HG02763 (cell line): ENCODE results near the gene TEX19.

Source experiments
- ATAC-seq: cut with Tn5 transposase; IDR thresholded peaks from one replicate; pipeline ENCODE4 v1.9.1; 2021; ENCODE audit warnings: mild to moderate bottlenecking, moderate library complexity; ENCODE audit not compliant: unreplicated experiment

TEX19 gene

GRCh38 chr17:82320956-82321927 is 37.8 kb upstream of the TEX19 start:
- ATAC-seq = no peak

GRCh38 chr17:82321947-82322466 is 37.0 kb upstream of the TEX19 start:
- no peak for ATAC-seq

- ATAC-seq = no peak
Observed at GRCh38 chr17:82322526-82323453, 36.3 kb upstream of the TEX19 start.

- no peak for ATAC-seq
Observed at GRCh38 chr17:82323514-82324234, 35.4 kb upstream of the TEX19 start.

- no peak for ATAC-seq
Observed at GRCh38 chr17:82324566-82325285, 34.3 kb upstream of the TEX19 start.

- no peak for ATAC-seq
Observed at GRCh38 chr17:82325286-82326180, 33.5 kb upstream of the TEX19 start.

- no peak for ATAC-seq
Observed at GRCh38 chr17:82327289-82327688, 31.8 kb upstream of the TEX19 start.

GRCh38 chr17:82327757-82328140 is 31.3 kb upstream of the TEX19 start:
- no peak for ATAC-seq

- ATAC-seq = no peak
Observed at GRCh38 chr17:82328141-82328993, 30.7 kb upstream of the TEX19 start.

- ATAC-seq = no peak
Observed at GRCh38 chr17:82328994-82329507, 30.0 kb upstream of the TEX19 start.

- ATAC-seq = no peak
Observed at GRCh38 chr17:82329683-82330321, 29.2 kb upstream of the TEX19 start.

GRCh38 chr17:82330322-82331239 is 28.5 kb upstream of the TEX19 start:
- no peak for ATAC-seq

- no peak for ATAC-seq
Observed at GRCh38 chr17:82331345-82331939, 27.6 kb upstream of the TEX19 start.

- ATAC-seq = no peak
Observed at GRCh38 chr17:82332669-82333278, 26.3 kb upstream of the TEX19 start.
